GM21423 (cell line): ENCODE measurements around the gene ALG6.
"Not testable (repeated sequence)": the region's sequence is repeated elsewhere in the genome, so short reads cannot be mapped to it uniquely, and the experiment has no call there.

ENCODE experiments used
- ATAC-seq: cut with Tn5 transposase; IDR thresholded peaks from one replicate; pipeline ENCODE4 v1.9.1; 2021; ENCODE audit warnings: mild to moderate bottlenecking, moderate library complexity; ENCODE audit not compliant: unreplicated experiment

The ALG6 gene

GRCh38 chr1:63411066-63411465, 43.6 kb downstream of the ALG6 start:
- ATAC-seq, result no peak

GRCh38 chr1:63413394-63413793, 46.0 kb downstream of the ALG6 start:
- ATAC-seq, result no peak

GRCh38 chr1:63414691-63415365, 47.4 kb downstream of the ALG6 start:
- no peak for ATAC-seq

GRCh38 chr1:63418101-63418500, 50.7 kb downstream of the ALG6 start:
- no peak for ATAC-seq

- not testable (repeated sequence) for ATAC-seq
Measured at GRCh38 chr1:63420746-63421145, 53.3 kb downstream of the ALG6 start.

- no peak for ATAC-seq
Measured at GRCh38 chr1:63423649-63424048, 56.2 kb downstream of the ALG6 start.

GRCh38 chr1:63428815-63429214, 61.4 kb downstream of the ALG6 start:
- no peak for ATAC-seq

GRCh38 chr1:63429281-63429680, 61.9 kb downstream of the ALG6 start:
- no peak for ATAC-seq

- ATAC-seq, result no peak
Measured at GRCh38 chr1:63435161-63435560, 67.7 kb downstream of the ALG6 start.

GRCh38 chr1:63442141-63442475, 74.7 kb downstream of the ALG6 start:
- ATAC-seq, result no peak

GRCh38 chr1:63448731-63449246, 81.4 kb downstream of the ALG6 start:
- no peak for ATAC-seq

- no peak for ATAC-seq
Measured at GRCh38 chr1:63450416-63450815, 83.0 kb downstream of the ALG6 start.

GRCh38 chr1:63453232-63453631, 85.8 kb downstream of the ALG6 start:
- ATAC-seq, result peak; percentile 67

GRCh38 chr1:63454269-63454668, 86.8 kb downstream of the ALG6 start:
- ATAC-seq, result no peak

- ATAC-seq, result no peak
Measured at GRCh38 chr1:63458750-63459149, 91.3 kb downstream of the ALG6 start.

GRCh38 chr1:63461661-63462230, 94.3 kb downstream of the ALG6 start:
- no peak for ATAC-seq

GRCh38 chr1:63463248-63463647, 95.8 kb downstream of the ALG6 start:
- no peak for ATAC-seq

- ATAC-seq, result no peak
Measured at GRCh38 chr1:63466181-63466580, 98.8 kb downstream of the ALG6 start.

GRCh38 chr1:63466759-63467158, 99.3 kb downstream of the ALG6 start:
- no peak for ATAC-seq

GRCh38 chr1:63468683-63469082, 101.3 kb downstream of the ALG6 start:
- not testable (repeated sequence) for ATAC-seq

- no peak for ATAC-seq
Measured at GRCh38 chr1:63475761-63476160, 108.3 kb downstream of the ALG6 start.

- no peak for ATAC-seq
Measured at GRCh38 chr1:63480057-63480456, 112.6 kb downstream of the ALG6 start.

GRCh38 chr1:63486629-63487028, 119.2 kb downstream of the ALG6 start:
- ATAC-seq, result no peak
